Middle frontal gyrus (tissue), 1 donor: Measurements from ENCODE around the gene CCBE1.

Experiments used
- DNase-seq: peaks from one replicate; pipeline ENCODE4 v3.0.0-alpha.2; 2015; ENCODE audit warnings: low spot score; ENCODE audit errors: extremely low spot score

The CCBE1 gene

GRCh38 chr18:59620381-59620780 is 76.8 kb downstream of the CCBE1 start:
- no peak for DNase-seq

GRCh38 chr18:59619816-59620215 is 77.4 kb downstream of the CCBE1 start:
- no peak for DNase-seq

- no peak for DNase-seq
Measured at GRCh38 chr18:59617468-59617932, 79.7 kb downstream of the CCBE1 start.

GRCh38 chr18:59616501-59616900 is 80.7 kb downstream of the CCBE1 start:
- DNase-seq = no peak

- DNase-seq = no peak
Measured at GRCh38 chr18:59613903-59614302, 83.3 kb downstream of the CCBE1 start.

GRCh38 chr18:59612381-59612780 is 84.8 kb downstream of the CCBE1 start:
- DNase-seq = no peak

GRCh38 chr18:59610546-59611140 is 86.6 kb downstream of the CCBE1 start:
- DNase-seq = no peak

GRCh38 chr18:59609654-59610053 is 87.6 kb downstream of the CCBE1 start:
- no peak for DNase-seq

- no peak for DNase-seq
Measured at GRCh38 chr18:59607471-59607870, 89.8 kb downstream of the CCBE1 start.

GRCh38 chr18:59607078-59607379 is 90.2 kb downstream of the CCBE1 start:
- DNase-seq = no peak

- DNase-seq = no peak
Measured at GRCh38 chr18:59606193-59607077, 90.8 kb downstream of the CCBE1 start.

- DNase-seq = no peak
Measured at GRCh38 chr18:59605633-59606192, 91.5 kb downstream of the CCBE1 start.

- no peak for DNase-seq
Measured at GRCh38 chr18:59604877-59605276, 92.3 kb downstream of the CCBE1 start.

GRCh38 chr18:59597049-59597448 is 100.2 kb downstream of the CCBE1 start:
- DNase-seq = no peak

- DNase-seq = no peak
Measured at GRCh38 chr18:59593291-59593717, 103.9 kb downstream of the CCBE1 start.

- DNase-seq = no peak
Measured at GRCh38 chr18:59592624-59593023, 104.6 kb downstream of the CCBE1 start.

GRCh38 chr18:59582395-59582794 is 114.8 kb downstream of the CCBE1 start:
- no peak for DNase-seq

- no peak for DNase-seq
Measured at GRCh38 chr18:59579509-59579908, 117.7 kb downstream of the CCBE1 start.

- no peak for DNase-seq
Measured at GRCh38 chr18:59577386-59577655, 119.9 kb downstream of the CCBE1 start.

GRCh38 chr18:59576541-59577385 is 120.5 kb downstream of the CCBE1 start:
- no peak for DNase-seq

- DNase-seq = no peak
Measured at GRCh38 chr18:59575995-59576394, 121.2 kb downstream of the CCBE1 start.

- DNase-seq = no peak
Measured at GRCh38 chr18:59573962-59574361, 123.3 kb downstream of the CCBE1 start.
